K562 (cell line): ENCODE data around the gene EYA2. TPM values are rescaled to one million over a fixed set of nuclear protein-coding genes. Genes with fewer than 3 reads are reported as not detected.

ENCODE experiments used
- ATAC-seq: fragments of 200-7000 bp; cut with Tn5 transposase; 3 replicates; pipeline ENCODE4 v1.9.1; 2020; ENCODE audit warnings: moderate library complexity
- BruUV-seq: library from RNA; stranded (reverse); fragments of 400-500 nt; replicated peaks from 2 replicates; lab custom pipeline; 2021; lab: Mats Ljungman, UMichigan
- CTCF ChIA-PET: fragments of 300-600 bp; formaldehyde crosslinking; extraction: SDS; loops from one replicate; lab custom pipeline; 2021; ENCODE audit warnings: low intra/inter-chr PET ratio; lab: Yijun Ruan, JAX
- POLR2A ChIA-PET: fragments of 300-600, 350-650 bp; sonication (Branson Sonifier 250); formaldehyde crosslinking; extraction: SDS; loops from one replicate; lab custom pipeline; 2021; ENCODE audit warnings: antibody characterized with exemption, inconsistent platforms; lab: Yijun Ruan, JAX
- DNase-seq, 4 experiments: peaks; one replicate each; pipeline versions ENCODE4 v3.0.0 to v3.0.0-alpha.2; 2011 to 2018; ENCODE audit warnings: low spot score in 3 of 4, mixed read lengths in 3 of 4; ENCODE audit errors: extremely low read depth in 1 of 4
- FAIRE-seq: peaks from 2 replicates; lab custom pipeline; 2011; peaks lifted over from hg19 to GRCh38; lab: Jason Lieb, UNC
- H2AFZ ChIP-seq: 2 replicates; pipeline ENCODE4 v1.6.0; 2011; ENCODE audit warnings: low read depth, low read length, control low read depth, inconsistent platforms
- H3K27ac ChIP-seq: fragments of 200-600 bp; 3 replicates; pipeline ENCODE4 v1.8.0; 2011; ENCODE audit warnings: low read depth, mild to moderate bottlenecking, control low read depth, inconsistent platforms, low read length, moderate library complexity, mixed read lengths; ENCODE audit errors: extremely low read depth
- H3K27me3 ChIP-seq, 2 experiments: fragments of 300-600 bp in 1 of 2; 2 replicates in 1 of 2; 3 replicates in 1 of 2; pipeline versions ENCODE4 v1.6.0 to v1.8.0; 2011; ENCODE audit warnings: inconsistent platforms in 2 of 2, low read length in 2 of 2, mild to moderate bottlenecking in 1 of 2, mixed read lengths in 1 of 2, moderate library complexity in 1 of 2; ENCODE audit not compliant: control insufficient read depth in 2 of 2, insufficient read depth in 2 of 2
- H3K36me3 ChIP-seq: fragments of 300-600 bp; 3 replicates; pipeline ENCODE4 v1.8.0; 2011; ENCODE audit warnings: mild to moderate bottlenecking, low read length, inconsistent platforms; ENCODE audit not compliant: control insufficient read depth, insufficient read depth
- H3K4me1 ChIP-seq, 2 experiments: fragments of 200-600 bp in 1 of 2; replicated peaks in 1 of 2; 2 replicates in 1 of 2; 3 replicates in 1 of 2; pipeline versions ENCODE4 v1.5.1 to v1.8.0; 2011; ENCODE audit warnings: inconsistent platforms in 2 of 2, low read length in 2 of 2, mild to moderate bottlenecking in 1 of 2, mixed read lengths in 1 of 2, moderate library complexity in 1 of 2; ENCODE audit not compliant: control insufficient read depth in 2 of 2, insufficient read depth in 2 of 2
- H3K4me2 ChIP-seq: 2 replicates; pipeline ENCODE4 v1.6.1; 2011; ENCODE audit warnings: low read length, control low read depth, inconsistent platforms, mixed read lengths; ENCODE audit not compliant: insufficient read depth
- H3K4me3 ChIP-seq: fragments of 200-600 bp; sonication (generic), shearing (Covaris generic); 2 replicates; pipeline ENCODE4 v1.5.1; 2016; ENCODE audit warnings: control low read depth, inconsistent platforms
- H3K79me2 ChIP-seq: fragments of 200-600 bp; 3 replicates; pipeline ENCODE4 v1.8.0; 2011; ENCODE audit warnings: low read length, inconsistent platforms; ENCODE audit not compliant: control insufficient read depth, insufficient read depth
- H3K9ac ChIP-seq, 2 experiments: 2 replicates each; pipeline versions ENCODE4 v1.6.0 to v1.6.1; 2011; ENCODE audit warnings: low read depth in 2 of 2, low read length in 2 of 2, control low read depth in 1 of 2, inconsistent platforms in 1 of 2, mild to moderate bottlenecking in 1 of 2, mixed read lengths in 1 of 2; ENCODE audit not compliant: insufficient read depth in 1 of 2
- H3K9me1 ChIP-seq: one replicate; pipeline ENCODE4 v1.6.0; 2011; ENCODE audit warnings: inconsistent platforms, mild to moderate bottlenecking, low read length, moderate library complexity; ENCODE audit not compliant: control insufficient read depth, insufficient read depth
- H3K9me3 ChIP-seq: replicated peaks from 2 replicates; pipeline ENCODE4 v1.5.1; 2011; ENCODE audit warnings: low read depth, low read length, inconsistent platforms; ENCODE audit not compliant: control insufficient read depth, insufficient read depth
- H4K20me1 ChIP-seq: replicated peaks from 2 replicates; pipeline ENCODE4 v1.6.1; 2011; ENCODE audit warnings: low read length, inconsistent platforms, mixed read lengths; ENCODE audit not compliant: control insufficient read depth, insufficient read depth
- EZH2 ChIP-seq: IDR thresholded peaks from 2 replicates; pipeline ENCODE4 v1.6.1; 2012; ENCODE audit warnings: low read depth, mild to moderate bottlenecking, inconsistent platforms, low read length, borderline replicate concordance
- PATZ1 ChIP-seq: fragments of 250-450 bp; sonication (Bioruptor Pico); IDR thresholded peaks from 2 replicates; pipeline ENCODE4 v1.5.0; 2020; ENCODE audit warnings: mild to moderate bottlenecking, borderline replicate concordance
- ZNF431 ChIP-seq: sonication (generic); formaldehyde crosslinking; IDR thresholded peaks from 2 replicates; pipeline ENCODE4 v1.8.0; 2022; ENCODE audit warnings: mild to moderate bottlenecking, missing genetic modification reagents
- ZSCAN32 ChIP-seq: fragments of 450-650 bp; formaldehyde crosslinking; IDR thresholded peaks from 2 replicates; pipeline ENCODE4 v1.4.0; 2020; ENCODE audit warnings: mild to moderate bottlenecking, moderate library complexity
- WGBS: fragments of 100-300 bp; shearing (Covaris generic); methylation state at CpG from one replicate; pipeline ENCODE4 v1.1.6; 2016; ENCODE audit warnings: low coverage, mixed read lengths; ENCODE audit not compliant: insufficient coverage; ENCODE audit errors: missing lambda C conversion rate; 5-methylcytosine and 5-hydroxymethylcytosine counted together
- in situ Hi-C: fragments of 300-500 bp; cut with MboI; formaldehyde crosslinking; loops from 4 replicates; pipeline ENCODE4 v1.15.0; 2018; ENCODE audit warnings: inconsistent platforms, mixed read lengths
- intact Hi-C: fragments of 100-400 bp; cut with micrococcal nuclease; formaldehyde crosslinking; loops from 2 replicates; pipeline ENCODE4 v1.14.2; 2022
- polyA plus RNA-seq, 8 experiments: library from polyadenylated mRNA; depleted of rRNA in 4 of 8; stranded (reverse) in 5 of 8; unstranded in 3 of 8; fragments of >200 nt; fragmentation: Nextera tagmentation in 2 of 8; fragmentation: Illumina TruSeq in 1 of 8; extraction: Ambion mirVana in 2 of 8; extraction: Trizol in 1 of 8; gene quantifications; 2 replicates each; pipeline versions ENCODE4 v1.2.1 to v1.2.3, GENCODE V29; 2011 to 2014; ENCODE audit warnings: inconsistent platforms in 1 of 8, missing spikeins in 1 of 8
- total RNA-seq, 7 experiments: library from RNA; depleted of rRNA in 6 of 7; stranded (reverse); fragments of >200 nt in 6 of 7; fragmentation: Illumina TruSeq in 2 of 7; extraction: Trizol in 2 of 7; gene quantifications; 2 replicates each; pipeline versions ENCODE4 v1.2.1 to v1.2.3, GENCODE V29; 2011 to 2021; ENCODE audit warnings: low replicate concordance in 1 of 7

The EYA2 gene
- total and polyA plus RNA-seq, 9 of the 15 experiments (the other 6 are each of a cell fraction or from before 2014, with no cell fraction given), result 0.03 TPM; not detected in 8

GRCh38 chr20:46849269-46849668 is 45.4 kb upstream of the EYA2 start:
- H4K20me1 ChIP-seq, result no peaks in the 10 kb centered on the region
- no peak for FAIRE-seq
- peaks cover 6 to 26% of the 10 kb centered on the region in 2 experiments; a peak in 4 of 5 replicates for H3K27me3 ChIP-seq
- H3K27ac ChIP-seq, result no peak overlapping the region
- no peak for ATAC-seq
- no peak for DNase-seq
- no peaks in the 10 kb centered on the region; a peak in 1 of 5 replicates for H3K4me1 ChIP-seq
- H3K4me3 ChIP-seq, result no peak overlapping the region
- no peaks in the 10 kb centered on the region for H3K36me3 ChIP-seq
- no peaks in the 10 kb centered on the region for H3K9me1 ChIP-seq
- H3K4me2 ChIP-seq, result no peak overlapping the region
- no peaks in the 10 kb centered on the region for H3K9me3 ChIP-seq
- WGBS, result 0% methylated on average over 4 of the region's 4 CpGs
- no peak overlapping the region for H3K9ac ChIP-seq
- no peaks in the 10 kb centered on the region for H3K79me2 ChIP-seq
- H2AFZ ChIP-seq, result no peak overlapping the region
- intact Hi-C loops, result no loop called here
- POLR2A ChIA-PET, result interaction anchor here (0.7 kb wide), 1 partner anchor 46 kb away, joined by 4 read pairs; no protein-coding TSS in a partner anchor
- no TSS peak for BruUV-seq
- TF ChIP-seq ZSCAN32 (CRISPR knock-in tag) (no peak), ZNF431 (CRISPR knock-in tag) (no peak), PATZ1 (CRISPR knock-in tag) (no peak), EZH2 (no peak)
- TF ChIP-seq, all 486 proteins: peak for 0
- CTCF ChIA-PET, result no interaction called here
- in situ Hi-C loops, result no loop called here
